Right lobe of liver (tissue), 4 donors: ENCODE results near the gene LSM3.

Source experiments
- POLR2A ChIP-seq: fragments of 450-650 bp; IDR thresholded peaks from one replicate; pipeline ENCODE4 v1.6.1; 2017; ENCODE audit warnings: antibody characterized with exemption, mild to moderate bottlenecking
- TF ChIP-seq, protein P1 (sequence below), 4 donors: fragments of 200-600 bp in 3 of 4; fragments of 450-650 bp in 1 of 4; IDR thresholded peaks; one replicate each; pipeline versions ENCODE4 v1.5.1 to v1.8.0; 2016 to 2022; ENCODE audit warnings: antibody characterized with exemption in 4 of 4, mild to moderate bottlenecking in 2 of 4
- donor health status: DM: no; HTN: no; CAD: no.
- donor health status: DM: no; HTN: no; CAD: no.
- donor health status: DM: no; HTN: yes; CAD: no.

DNA sequence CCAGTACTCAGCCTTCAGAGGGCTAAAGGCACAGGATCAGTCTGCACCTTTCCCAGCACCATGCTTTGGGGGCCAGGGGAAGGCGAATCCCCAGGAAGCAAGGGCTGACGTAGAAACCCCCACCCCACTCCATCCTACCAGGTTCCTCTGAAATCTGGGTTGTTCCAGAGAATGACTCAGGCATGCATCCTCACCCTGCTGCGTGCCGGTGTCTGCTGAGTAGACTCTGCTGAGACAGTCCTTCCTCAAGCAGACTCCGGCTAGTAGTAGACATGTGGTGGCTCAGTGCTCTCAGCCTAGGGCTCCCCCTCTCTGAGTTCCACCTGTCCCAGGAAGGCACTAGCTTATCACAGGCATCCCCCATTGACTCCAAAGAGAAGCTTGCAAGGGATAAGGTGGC is 44.7 kb upstream of the LSM3 start:
- no peak for TF ChIP-seq POLR2A
- TF ChIP-seq, protein P1, sequence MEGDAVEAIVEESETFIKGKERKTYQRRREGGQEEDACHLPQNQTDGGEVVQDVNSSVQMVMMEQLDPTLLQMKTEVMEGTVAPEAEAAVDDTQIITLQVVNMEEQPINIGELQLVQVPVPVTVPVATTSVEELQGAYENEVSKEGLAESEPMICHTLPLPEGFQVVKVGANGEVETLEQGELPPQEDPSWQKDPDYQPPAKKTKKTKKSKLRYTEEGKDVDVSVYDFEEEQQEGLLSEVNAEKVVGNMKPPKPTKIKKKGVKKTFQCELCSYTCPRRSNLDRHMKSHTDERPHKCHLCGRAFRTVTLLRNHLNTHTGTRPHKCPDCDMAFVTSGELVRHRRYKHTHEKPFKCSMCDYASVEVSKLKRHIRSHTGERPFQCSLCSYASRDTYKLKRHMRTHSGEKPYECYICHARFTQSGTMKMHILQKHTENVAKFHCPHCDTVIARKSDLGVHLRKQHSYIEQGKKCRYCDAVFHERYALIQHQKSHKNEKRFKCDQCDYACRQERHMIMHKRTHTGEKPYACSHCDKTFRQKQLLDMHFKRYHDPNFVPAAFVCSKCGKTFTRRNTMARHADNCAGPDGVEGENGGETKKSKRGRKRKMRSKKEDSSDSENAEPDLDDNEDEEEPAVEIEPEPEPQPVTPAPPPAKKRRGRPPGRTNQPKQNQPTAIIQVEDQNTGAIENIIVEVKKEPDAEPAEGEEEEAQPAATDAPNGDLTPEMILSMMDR (IDR thresholded peaks at IDR 0.05): no peak
